GM19328 (cell line): ENCODE measurements around the gene C8G.

Experiments
- ATAC-seq: cut with Tn5 transposase; IDR thresholded peaks from one replicate; pipeline ENCODE4 v1.9.1; 2021; ENCODE audit warnings: mild to moderate bottlenecking, moderate library complexity; ENCODE audit not compliant: unreplicated experiment

The C8G gene

GRCh38 chr9:136944519-136945332 is at the start of gene C8G, which contains the start of gene FBXW5:
C8G (plus strand) TSS chr9:136945243; CDS start chr9:136945321, 78 bp downstream.
FBXW5 (minus strand) TSS chr9:136944738; CDS start chr9:136944083, 655 bp downstream.
- peak; percentile 75 for ATAC-seq

GRCh38 chr9:136896027-136896426 is 49.0 kb upstream of the C8G start:
- ATAC-seq, result no peak

DNA sequence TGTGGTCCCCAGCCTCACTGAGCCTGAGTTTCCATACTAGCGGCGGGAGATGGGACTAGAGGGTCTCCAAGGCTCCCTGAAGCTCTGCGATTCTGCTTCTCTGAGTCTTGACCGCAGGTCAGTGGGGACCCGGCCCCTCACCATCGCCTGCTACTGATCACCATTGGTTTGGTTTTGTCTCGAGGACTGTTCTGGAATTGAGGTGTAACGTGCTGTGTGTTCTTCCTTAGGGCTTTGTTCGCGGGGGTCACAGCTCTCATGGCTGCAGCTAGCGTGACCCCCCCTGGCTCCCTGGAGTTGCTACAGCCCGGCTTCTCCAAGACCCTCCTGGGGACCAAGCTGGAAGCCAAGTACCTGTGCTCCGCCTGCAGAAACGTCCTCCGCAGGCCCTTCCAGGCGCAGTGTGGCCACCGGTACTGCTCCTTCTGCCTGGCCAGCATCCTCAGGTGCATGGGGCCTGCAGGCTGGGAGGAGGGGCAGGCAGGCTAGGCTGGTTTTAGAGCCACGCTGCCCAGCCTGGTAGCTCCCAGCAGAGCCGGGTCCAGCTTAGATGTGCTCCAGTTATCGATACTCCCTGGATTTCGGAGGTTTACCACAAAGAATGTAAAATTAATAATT is 46.5 kb upstream of the C8G start:
- no peak for ATAC-seq

DNA sequence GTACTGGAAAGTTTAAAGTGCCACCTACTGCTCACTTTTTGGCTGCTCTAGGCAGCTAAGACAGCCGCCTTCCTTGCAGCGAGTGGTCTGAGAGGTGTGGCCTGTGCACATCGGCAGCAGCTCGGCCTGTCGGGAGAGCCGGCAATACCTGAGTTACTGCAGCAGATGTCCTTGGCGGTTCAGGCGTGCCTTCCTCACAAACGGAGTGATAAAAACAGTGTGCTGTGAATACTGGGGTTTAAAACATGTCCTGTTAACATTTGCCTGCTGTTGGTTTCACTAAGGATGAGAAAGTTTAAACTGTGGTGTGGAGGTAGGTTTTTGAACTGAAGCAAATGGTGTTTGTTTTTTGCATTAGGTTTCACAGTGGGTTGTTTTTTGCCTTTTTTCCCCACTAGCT is 45.8 kb upstream of the C8G start:
- ATAC-seq, result no peak

- no peak for ATAC-seq
Observed at GRCh38 chr9:136900556-136900955, 44.5 kb upstream of the C8G start.

GRCh38 chr9:136900988-136901515 is 44.0 kb upstream of the C8G start:
- ATAC-seq, result no peak

DNA sequence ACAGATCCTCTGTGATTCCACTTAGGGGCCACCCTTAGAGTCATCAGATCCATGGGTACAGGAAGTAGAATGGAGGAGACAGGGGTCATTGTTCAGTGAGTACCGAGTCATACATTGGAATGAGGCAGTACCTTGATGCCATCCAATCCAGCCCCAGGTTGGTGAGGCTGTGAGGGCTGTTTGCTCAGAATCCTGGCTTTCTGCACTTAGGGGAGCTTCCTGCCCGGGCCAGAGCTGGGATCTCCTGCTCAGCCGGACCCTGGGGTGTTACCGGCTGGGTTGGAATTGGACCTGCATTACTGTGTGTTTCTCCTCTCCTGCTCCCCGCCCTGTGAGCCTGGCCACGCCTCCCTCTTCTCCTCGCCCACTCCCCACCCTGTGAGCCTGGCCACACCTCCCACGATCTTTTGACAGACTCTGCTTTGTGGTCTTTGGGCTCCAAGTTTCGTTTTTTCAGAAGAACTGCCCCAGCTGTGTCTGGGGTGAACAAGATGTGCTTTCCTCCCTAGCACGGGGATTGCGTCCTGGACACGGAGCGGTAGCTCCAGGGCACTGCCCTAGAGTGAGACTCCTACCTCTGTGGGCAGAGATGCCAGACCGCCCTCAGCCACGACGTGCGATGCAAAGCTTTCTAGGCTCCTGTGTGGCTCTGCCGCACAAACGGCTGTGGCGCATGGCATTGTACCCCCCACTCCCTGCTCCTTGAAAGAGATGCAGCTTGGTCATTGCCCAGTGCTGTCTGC is 43.4 kb upstream of the C8G start:
- ATAC-seq, result no peak

GRCh38 chr9:136902259-136902821 is 42.7 kb upstream of the C8G start:
- ATAC-seq, result no peak

DNA sequence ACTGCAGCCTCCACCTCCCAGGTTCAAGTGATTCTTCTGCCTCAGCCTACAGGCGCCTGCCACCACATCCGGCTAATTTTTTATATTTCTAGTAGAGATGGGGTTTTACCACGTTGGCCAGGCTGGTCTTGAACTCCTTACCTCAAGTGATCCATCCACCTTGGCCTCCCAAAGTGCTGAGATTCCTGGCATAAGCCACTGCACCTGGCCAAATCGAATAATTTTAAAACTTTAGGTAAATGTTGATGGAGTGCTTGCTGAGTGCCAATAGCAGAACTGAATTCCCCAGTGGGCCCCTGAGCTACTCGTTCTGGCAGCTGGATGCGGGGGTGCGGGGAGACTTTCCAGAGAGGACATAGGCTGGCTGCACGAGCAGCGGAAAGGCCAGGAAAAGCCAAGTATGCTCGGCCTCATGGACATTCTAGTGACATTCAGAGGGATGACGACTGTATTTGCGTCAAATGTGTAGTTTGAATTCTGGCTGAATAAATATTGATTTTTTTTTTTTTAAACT is 41.9 kb upstream of the C8G start:
- ATAC-seq, result no peak

DNA sequence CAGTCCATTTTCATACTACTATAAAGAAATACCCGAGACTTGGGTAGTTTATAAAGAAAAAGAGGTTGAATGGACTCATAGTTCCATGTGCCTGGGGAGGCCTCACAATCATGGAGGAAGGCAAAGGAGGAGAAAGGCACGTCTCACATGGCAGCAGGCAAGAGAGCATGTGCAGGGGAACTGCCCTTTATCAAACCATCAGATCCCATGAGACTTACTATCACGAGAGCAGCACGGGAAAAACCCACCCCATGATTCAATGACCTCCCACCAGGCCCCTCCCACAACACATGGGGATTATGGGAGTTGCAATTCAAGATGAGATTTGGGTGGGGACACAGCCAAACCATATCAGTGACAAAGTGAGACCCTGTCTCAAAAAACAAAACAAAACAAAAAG is 38.8 kb upstream of the C8G start:
- ATAC-seq, result no peak

- no peak for ATAC-seq
Observed at GRCh38 chr9:136907011-136907914, 37.8 kb upstream of the C8G start.

DNA sequence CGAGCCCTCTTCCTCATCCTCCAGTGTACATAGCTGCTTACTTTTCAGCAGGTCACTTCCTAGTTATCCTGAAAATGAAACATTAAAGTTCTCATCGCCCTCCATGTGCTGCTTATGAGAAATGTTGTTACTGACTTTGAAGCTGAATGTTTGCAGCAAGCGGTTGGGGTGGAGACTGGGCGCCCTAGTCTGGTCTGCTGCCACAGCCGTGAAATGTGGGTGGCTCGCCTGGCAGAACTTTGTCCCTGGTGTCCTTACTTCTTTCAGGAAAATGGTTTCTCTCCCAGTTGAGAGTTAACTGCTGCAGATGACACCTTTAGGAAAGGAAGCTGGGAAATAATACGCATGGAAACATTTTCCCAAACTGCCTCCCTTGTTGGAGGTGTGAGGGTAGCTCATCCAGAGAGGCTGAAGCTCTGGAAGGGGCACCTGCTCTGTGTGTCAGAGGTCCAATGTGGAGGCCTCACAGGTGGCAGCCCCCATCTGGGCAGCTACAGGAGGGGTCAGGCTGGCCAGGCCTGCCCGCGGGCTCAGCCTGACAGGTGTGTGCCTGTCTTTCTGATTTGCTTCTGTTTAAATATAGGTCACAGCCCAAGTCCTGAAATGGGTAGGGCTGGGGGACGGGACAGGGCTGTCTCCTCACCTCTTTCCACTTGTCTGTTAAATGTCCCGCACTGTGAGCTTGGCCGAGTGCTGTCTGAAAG is 34.7 kb upstream of the C8G start:
- ATAC-seq, result no peak

DNA sequence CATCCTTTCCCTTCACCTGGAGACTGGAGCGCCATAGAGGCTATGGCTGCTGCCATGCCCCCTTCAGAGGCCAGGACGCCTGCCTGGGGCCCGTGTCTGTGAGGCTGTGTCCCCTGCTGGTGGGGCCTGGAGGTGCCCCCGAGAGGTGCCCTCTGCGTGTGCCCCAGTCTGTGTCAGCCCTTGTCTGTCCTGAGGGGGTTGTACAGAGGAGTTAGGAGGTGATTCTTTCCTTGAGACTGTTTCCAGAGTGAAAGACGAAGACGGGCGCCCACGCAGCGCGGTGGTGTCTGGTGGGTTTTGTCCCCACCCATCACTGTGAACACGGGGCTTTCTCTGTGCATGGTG is 34.2 kb upstream of the C8G start:
- ATAC-seq, result no peak

DNA sequence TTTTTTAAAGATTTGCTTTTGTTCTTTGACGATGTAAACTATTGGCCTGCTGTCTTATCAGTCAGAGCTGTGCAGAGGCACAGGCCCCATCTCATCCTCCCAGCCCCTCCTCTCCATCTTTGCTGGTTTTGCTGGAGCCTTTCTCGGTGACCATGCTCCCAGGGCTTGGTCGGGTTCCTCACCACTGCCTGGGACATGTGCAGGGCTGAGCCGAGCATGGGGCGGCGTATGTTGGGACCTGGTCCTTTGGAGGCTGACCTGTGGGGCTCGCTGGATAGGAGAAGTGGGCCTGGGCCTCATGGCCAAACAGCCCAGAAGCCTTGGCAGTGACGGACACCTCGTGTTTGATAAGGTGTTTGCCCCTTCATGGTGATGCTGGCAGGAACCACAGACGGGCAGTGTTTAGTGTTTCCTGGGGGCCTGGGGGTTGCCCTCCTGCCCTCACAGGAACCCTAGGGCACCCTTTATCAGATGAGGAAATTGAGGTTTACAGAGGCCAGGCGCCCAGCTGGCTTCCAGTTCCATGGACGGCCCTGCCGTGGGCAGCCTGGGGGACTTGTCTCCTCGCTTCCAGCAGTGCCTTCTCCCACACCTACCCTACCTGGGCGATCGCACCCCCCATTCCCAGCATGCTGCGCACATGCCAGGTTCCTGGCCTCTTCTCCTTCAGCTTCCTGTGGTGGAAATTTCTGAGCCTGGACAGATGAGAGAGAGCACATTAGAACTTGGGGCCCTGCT is 31.2 kb upstream of the C8G start:
- ATAC-seq, result no peak

DNA sequence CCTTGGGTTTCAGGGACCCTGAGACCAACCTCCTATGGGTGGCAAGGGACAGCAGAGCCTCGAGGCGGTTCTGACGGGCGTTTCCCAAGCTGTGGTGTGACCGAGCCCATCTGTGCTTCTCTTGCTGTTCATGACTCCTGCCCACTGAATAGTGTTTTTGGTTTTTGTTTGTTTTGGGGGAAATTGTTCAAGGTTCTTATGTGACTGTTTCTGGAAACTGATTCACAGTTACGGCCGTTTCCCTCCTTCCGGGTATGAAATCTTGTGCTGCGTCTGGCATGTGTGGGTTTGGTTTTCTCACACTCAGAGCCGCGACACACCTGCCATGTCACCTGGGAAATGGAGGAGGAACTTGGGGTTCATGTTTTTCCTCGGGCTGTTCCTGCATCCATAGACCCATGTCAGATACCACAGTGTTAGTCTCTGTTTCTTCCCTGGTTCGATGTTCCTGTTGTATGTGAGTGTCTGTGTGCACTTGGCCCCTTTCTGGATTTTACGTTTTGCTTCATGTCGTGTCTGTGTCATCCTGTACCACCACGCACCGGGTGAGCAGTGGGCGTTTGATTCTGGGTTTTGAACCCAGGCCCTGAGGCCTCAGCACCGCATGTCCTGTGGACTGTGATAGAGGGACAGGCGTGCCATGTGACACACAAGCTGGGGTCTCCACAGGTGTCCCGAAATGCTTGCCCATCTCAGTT is 29.3 kb upstream of the C8G start:
- no peak for ATAC-seq

DNA sequence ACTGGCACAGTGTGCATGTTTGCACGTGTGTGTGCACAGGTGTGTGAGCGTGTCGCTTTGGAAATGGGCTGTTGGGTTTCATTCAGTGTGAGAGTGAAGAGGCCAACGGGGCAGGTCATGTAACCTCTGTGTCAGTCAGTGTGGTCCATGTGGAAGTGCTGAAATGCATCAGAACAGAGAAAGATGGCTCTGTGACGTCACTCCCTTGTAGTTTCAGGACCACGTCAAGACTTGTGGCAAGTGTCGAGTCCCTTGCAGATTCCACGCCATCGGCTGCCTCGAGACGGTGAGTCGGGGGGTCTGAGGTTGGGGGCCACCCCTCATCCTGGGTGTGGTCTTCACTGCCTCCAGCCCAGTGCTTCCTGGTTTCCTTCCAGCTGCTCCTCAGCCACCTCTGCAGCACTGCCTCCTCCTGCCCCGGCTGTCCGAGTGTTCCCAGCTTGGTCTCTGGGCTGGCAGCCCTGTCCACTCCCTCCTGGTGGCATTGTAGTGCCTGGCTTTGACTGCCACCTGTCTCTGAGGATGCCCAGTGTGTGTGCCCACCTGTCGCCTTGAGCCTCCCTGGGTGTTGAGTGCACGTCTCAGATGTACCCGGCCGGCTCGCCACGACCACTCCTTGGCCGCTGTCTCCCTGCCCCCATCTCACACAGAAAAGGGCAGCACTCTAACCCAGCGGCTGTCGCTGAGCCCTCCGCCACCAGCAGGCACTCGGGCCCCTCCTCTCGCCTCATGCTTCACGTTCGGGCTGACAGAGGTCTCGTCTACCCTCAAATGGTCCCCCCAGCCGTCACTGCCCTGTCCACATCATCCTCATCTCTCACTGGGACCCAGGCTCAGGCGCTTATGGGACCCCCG is 28.5 kb upstream of the C8G start:
- ATAC-seq, result no peak

DNA sequence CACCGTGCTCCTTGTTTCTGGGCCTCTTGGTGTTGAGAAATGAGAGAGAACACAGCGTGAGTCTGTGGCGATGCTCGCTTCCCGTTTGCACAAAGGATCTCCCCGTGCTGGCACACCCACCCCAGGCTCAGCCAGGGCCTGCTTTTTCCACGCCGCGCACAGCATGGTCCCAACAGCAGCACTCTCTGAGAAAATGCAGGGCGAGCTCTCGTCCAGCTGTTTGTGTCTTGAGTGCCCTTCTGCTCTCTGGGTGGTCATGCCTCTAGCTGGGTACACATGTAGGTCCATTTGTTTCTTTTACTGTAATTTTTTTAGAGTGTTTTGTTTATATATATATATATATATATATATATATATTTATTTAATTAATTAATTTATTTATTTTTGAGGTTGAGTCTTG is 27.1 kb upstream of the C8G start:
- ATAC-seq, result no peak
